Activated B cell treated with CpG ODN at 0.5 μM for 24 hours (primary cell): ENCODE measurements around the gene KAZN. TPM values are rescaled to one million over a fixed set of nuclear protein-coding genes. Genes with fewer than 3 reads are reported as not detected.

Source experiments
- ATAC-seq: fragments of 200-7000 bp; cut with Tn5 transposase; one replicate; pipeline ENCODE4 v1.10.0; 2021; ENCODE audit warnings: low read depth, mild to moderate bottlenecking, moderate library complexity
- CTCF ChIA-PET: fragments of 350-600 bp; sonication (Branson Sonifier 250); formaldehyde crosslinking; loops from one replicate; lab custom pipeline; 2021; ENCODE audit warnings: antibody characterized with exemption; lab: Charles Lee
- POLR2A ChIA-PET: fragments of 350-600 bp; sonication (Branson Sonifier 250); formaldehyde crosslinking; loops from one replicate; lab custom pipeline; 2021; ENCODE audit warnings: antibody characterized with exemption; lab: Charles Lee
- DNase-seq: peaks from one replicate; pipeline ENCODE4 v3.0.0; 2022
- H3K27ac Mint-ChIP-seq: one replicate; pipeline ENCODE4 v1.8.0; 2020; ENCODE audit warnings: mixed read lengths
- H3K27me3 Mint-ChIP-seq: one replicate; pipeline ENCODE4 v1.8.0; 2021; ENCODE audit warnings: mixed read lengths
- H3K36me3 Mint-ChIP-seq: one replicate; pipeline ENCODE4 v1.8.0; 2021; ENCODE audit warnings: low read depth, mixed read lengths
- H3K4me1 Mint-ChIP-seq: one replicate; pipeline ENCODE4 v1.8.0; 2021; ENCODE audit warnings: mixed read lengths
- H3K4me3 Mint-ChIP-seq: one replicate; pipeline ENCODE4 v1.8.0; 2020; ENCODE audit warnings: mild to moderate bottlenecking, mixed read lengths
- H3K9me3 Mint-ChIP-seq: one replicate; pipeline ENCODE4 v1.8.0; 2020; ENCODE audit warnings: mixed read lengths
- CTCF ChIP-seq: fragments of 200-600 bp; IDR thresholded peaks from one replicate; pipeline ENCODE4 v1.8.0; 2022; ENCODE audit warnings: antibody characterized with exemption, mild to moderate bottlenecking
- intact Hi-C: fragments of 100-400 bp; cut with micrococcal nuclease; formaldehyde crosslinking; loops from one replicate; pipeline ENCODE4 v1.15.1; 2024
- total RNA-seq: library from RNA; stranded (reverse); gene quantifications from 2 replicates; pipeline ENCODE4 v1.2.3, GENCODE V29; 2022

KAZN gene
- total RNA-seq, 1 donor from 2014 or later = 0.73 TPM

DNA sequence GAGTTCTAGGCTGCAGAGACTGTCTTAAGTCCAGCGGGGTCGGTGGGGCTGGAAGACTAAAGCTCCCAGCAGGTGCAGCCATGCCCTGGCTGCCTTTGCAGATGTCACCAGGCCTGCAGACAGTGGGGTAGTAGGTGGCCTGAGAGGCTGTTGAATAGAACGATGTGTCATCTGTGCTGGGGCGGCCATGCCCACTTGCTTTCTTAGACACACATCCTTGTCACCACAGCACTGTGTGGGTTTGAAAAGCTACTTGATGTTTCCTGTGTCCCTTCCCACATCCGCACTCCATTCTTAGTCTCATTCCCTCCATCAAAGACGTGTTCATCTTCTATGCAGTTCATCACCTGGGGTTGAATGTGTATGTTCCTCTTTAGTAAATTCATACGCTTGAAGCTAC lies 370.5 kb downstream of the KAZN start:
- H3K36me3 Mint-ChIP-seq = no peaks in the 10 kb centered on the region
- intact Hi-C loops = no loop called here
- no peaks in the 10 kb centered on the region for H3K4me1 Mint-ChIP-seq
- peaks cover 2% of the 10 kb centered on the region for H3K27me3 Mint-ChIP-seq
- H3K27ac Mint-ChIP-seq = no peak overlapping the region
- no peak for ATAC-seq
- H3K4me3 Mint-ChIP-seq = no peak overlapping the region
- TF ChIP-seq CTCF = no peak
- DNase-seq = no peak
- H3K9me3 Mint-ChIP-seq = no peaks in the 10 kb centered on the region
- CTCF ChIA-PET = no interaction called here
- POLR2A ChIA-PET = no interaction called here

DNA sequence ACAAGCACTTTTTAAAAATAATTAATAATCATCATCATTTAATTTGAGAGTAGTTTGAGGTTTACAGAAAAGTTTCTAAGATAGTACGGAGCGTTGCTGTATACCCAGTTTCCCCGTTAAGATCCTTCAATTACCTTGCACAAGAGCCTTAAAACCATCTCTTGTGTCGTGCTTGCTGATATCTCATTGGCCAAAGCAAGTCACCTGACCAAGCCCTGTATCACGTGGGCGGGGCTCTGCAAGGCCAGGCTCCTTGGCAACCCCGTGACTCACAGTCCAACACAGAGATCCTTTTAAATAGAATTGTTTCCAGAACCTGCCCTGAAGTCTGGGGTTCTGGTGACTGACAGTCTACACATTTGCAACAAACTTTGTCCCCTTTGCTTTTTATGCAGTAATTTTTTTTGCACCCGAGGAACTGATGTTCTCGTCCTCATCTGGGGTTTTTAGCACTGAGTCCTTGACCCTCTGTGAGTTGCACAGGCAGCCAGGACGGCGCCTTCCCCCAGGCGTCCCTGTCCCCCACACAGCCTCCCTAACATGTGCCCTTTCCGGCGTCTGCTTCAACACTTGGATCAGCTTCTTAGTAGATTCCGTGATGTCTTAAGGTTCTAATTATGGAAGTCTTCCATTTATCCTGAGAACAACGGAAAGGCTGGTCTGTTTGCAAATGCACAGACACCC lies 371.8 kb downstream of the KAZN start:
- POLR2A ChIA-PET = no interaction called here
- no peak for DNase-seq
- Mint-ChIP-seq H3K4me1 (no peaks in the 10 kb centered on the region), H3K27me3 (peaks cover 2% of the 10 kb centered on the region), H3K4me3 (no peak overlapping the region), H3K9me3 (no peaks in the 10 kb centered on the region), H3K36me3 (no peaks in the 10 kb centered on the region), H3K27ac (no peak overlapping the region)
- no peak for TF ChIP-seq CTCF
- intact Hi-C loops = no loop called here
- no peak for ATAC-seq
- CTCF ChIA-PET = no interaction called here

- ChIA-PET CTCF (no interaction called here), POLR2A (no interaction called here)
- peaks cover 2% of the 10 kb centered on the region for H3K27me3 Mint-ChIP-seq
- DNase-seq = no peak
- intact Hi-C loops = no loop called here
- no peak overlapping the region for H3K27ac Mint-ChIP-seq
- ATAC-seq = no peak
- H3K4me1 Mint-ChIP-seq = no peaks in the 10 kb centered on the region
- H3K36me3 Mint-ChIP-seq = no peaks in the 10 kb centered on the region
- TF ChIP-seq CTCF = no peak
- no peak overlapping the region for H3K4me3 Mint-ChIP-seq
- no peaks in the 10 kb centered on the region for H3K9me3 Mint-ChIP-seq
These were observed 372.3 kb downstream of the KAZN start for GRCh38 chr1:14970799-14971141.

- CTCF ChIA-PET = no interaction called here
- POLR2A ChIA-PET = no interaction called here
- Mint-ChIP-seq H3K4me1 (no peaks in the 10 kb centered on the region), H3K27me3 (peaks cover 2% of the 10 kb centered on the region), H3K9me3 (no peaks in the 10 kb centered on the region), H3K4me3 (no peak overlapping the region), H3K27ac (no peak overlapping the region), H3K36me3 (no peaks in the 10 kb centered on the region)
- no peak for TF ChIP-seq CTCF
- intact Hi-C loops = no loop called here
- ATAC-seq (no peak), DNase-seq (no peak)
These were observed 372.7 kb downstream of the KAZN start for GRCh38 chr1:14971221-14971620.

DNA sequence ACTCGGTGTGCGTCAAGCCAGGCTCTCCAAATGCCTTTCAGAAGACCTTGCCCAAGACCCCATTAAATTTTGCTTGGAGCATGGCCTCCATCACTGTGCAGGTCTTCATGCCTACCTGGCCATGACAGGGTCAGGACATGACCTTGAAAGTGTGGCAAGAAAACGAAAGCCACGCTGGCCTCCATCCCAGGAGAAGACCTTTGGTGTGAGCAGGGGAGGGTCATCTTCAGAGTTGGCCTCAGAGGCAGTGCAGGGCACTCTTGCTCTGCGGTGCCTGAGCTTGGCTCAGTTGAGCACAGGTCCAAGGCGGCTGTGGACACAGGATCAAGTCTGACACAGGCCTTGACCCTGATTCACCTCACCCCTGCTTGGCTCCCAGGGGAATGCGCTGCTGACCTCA lies 373.6 kb downstream of the KAZN start:
- ChIA-PET POLR2A (no interaction called here), CTCF (no interaction called here)
- TF ChIP-seq CTCF = no peak
- Mint-ChIP-seq H3K36me3 (no peaks in the 10 kb centered on the region), H3K27ac (no peak overlapping the region), H3K4me3 (no peak overlapping the region), H3K4me1 (no peaks in the 10 kb centered on the region), H3K27me3 (peaks cover 2% of the 10 kb centered on the region), H3K9me3 (no peaks in the 10 kb centered on the region)
- ATAC-seq (no peak), DNase-seq (no peak)
- intact Hi-C loops = no loop called here
